ENCODE data around the gene HYKK.

DNA sequence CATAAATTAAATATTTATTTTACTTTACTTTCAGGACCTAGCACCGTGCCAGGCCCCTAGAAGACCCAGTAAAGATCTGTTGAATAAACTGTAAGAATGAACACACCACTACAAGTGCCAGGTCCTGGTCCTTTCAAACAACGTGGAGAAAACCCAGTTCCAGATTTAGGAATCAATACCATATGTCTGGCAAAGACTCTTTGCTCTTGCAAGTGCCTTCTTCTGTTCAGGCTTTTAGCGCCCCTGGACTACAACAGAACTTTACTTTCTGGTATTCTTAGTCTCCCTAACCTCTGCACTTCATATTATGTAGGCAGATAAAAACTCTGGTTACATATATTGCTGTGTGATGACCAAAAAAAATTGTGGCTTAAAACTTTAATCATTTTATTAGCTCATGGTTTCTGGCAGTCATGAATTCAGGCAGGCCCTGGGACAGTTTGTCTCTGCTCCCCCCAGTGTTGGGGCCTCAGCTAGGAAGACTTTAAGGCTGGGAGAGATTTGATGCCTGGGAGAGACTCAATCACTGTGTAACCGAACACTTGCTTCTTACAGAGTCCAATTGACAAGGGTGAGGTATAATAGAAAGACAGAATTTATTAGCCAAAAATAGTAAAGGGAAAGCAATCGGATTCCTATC lies 30.0 kb downstream of the HYKK start:
- TF ChIP-seq POLR2AphosphoS5 (IDR thresholded peaks at IDR 0.05; ENCODE audit: low read depth, low read length), result no peak
- no peak for TF ChIP-seq POLR2A (IDR thresholded peaks at IDR 0.05; ENCODE audit: low read depth, low read length)
- no peak for TF ChIP-seq TAF1 (IDR thresholded peaks at IDR 0.05; ENCODE audit: low read depth, low read length)

All from GM12891 (cell line).